Peyer's patch (tissue), 4 donors: Measurements from ENCODE around the gene LIMS2.

Source experiments
- CTCF ChIP-seq, 6 experiments: fragments of 450-650 bp in 4 of 6; fragments of 200-600 bp in 2 of 6; sonication (generic) in 1 of 6; IDR thresholded peaks; one replicate each; pipeline ENCODE4 v1.5.1; 2017 to 2019; ENCODE audit warnings: antibody characterized with exemption in 6 of 6, mild to moderate bottlenecking in 3 of 6, moderate library complexity in 1 of 6
- POLR2A ChIP-seq, 2 donors: fragments of 450-650 bp; IDR thresholded peaks; one replicate each; pipeline ENCODE4 v1.5.1; 2017; ENCODE audit warnings: antibody characterized with exemption in 2 of 2, mild to moderate bottlenecking in 2 of 2, moderate library complexity in 2 of 2

- no peak for TF ChIP-seq CTCF (IDR thresholded peaks at IDR 0.05)
- TF ChIP-seq POLR2A (IDR thresholded peaks at IDR 0.05): no peak
Measured at GRCh38 chr2:127651381-127651809, 23.9 kb downstream of the LIMS2 start.
